ENCODE data around the gene OPA1.

GRCh38 chr3:193585530-193585929 is 7.5 kb upstream of the OPA1 start:
- TF ChIP-seq EZH2phosphoT487 (IDR thresholded peaks at IDR 0.05; ENCODE audit: borderline replicate concordance) (no peak), CTCF (conservative IDR thresholded peaks at IDR 0.05; ENCODE audit: low read length) (no peak)
